Panc1 (cell line): ENCODE data around the gene PRKAG2. TPM values are rescaled to one million over a fixed set of nuclear protein-coding genes. Genes with fewer than 3 reads are reported as not detected.

Experiments used
- ATAC-seq: fragments of 200-7000 bp; cut with Tn5 transposase; 2 replicates; pipeline ENCODE4 v1.9.1; 2020; ENCODE audit warnings: mild to moderate bottlenecking, moderate library complexity
- BruUV-seq: library from RNA; stranded (reverse); fragments of 400-500 nt; replicated peaks from 2 replicates; lab custom pipeline; 2021; lab: Mats Ljungman, UMichigan
- CTCF ChIA-PET: fragments of 300-600 bp; sonication (Branson Sonifier 250); formaldehyde crosslinking; loops from one replicate; lab custom pipeline; 2022; ENCODE audit warnings: antibody characterized with exemption; lab: Charles Lee
- POLR2A ChIA-PET: fragments of 300-600 bp; sonication (Branson Sonifier 250); formaldehyde crosslinking; loops from one replicate; lab custom pipeline; 2022; ENCODE audit warnings: antibody characterized with exemption; lab: Charles Lee
- DNase-seq: peaks from one replicate; pipeline ENCODE4 v3.0.0-alpha.2; 2010; ENCODE audit warnings: low read depth, low spot score
- H3K27ac ChIP-seq: 2 replicates; pipeline ENCODE4 v1.5.1; 2011; ENCODE audit warnings: mild to moderate bottlenecking, low read length, inconsistent platforms
- H3K27me3 ChIP-seq: fragments of 200-500 bp; sonication (Bioruptor generic); 2 replicates; pipeline ENCODE4 v1.6.0; 2014; ENCODE audit warnings: low read length, inconsistent platforms; ENCODE audit not compliant: control insufficient read depth, insufficient read depth
- H3K36me3 ChIP-seq: fragments of 200-500 bp; sonication (Bioruptor generic); 2 replicates; pipeline ENCODE4 v1.5.1; 2014; ENCODE audit warnings: inconsistent platforms, mild to moderate bottlenecking, low read length, moderate library complexity; ENCODE audit not compliant: control insufficient read depth, insufficient read depth
- H3K4me1 ChIP-seq: 2 replicates; pipeline ENCODE4 v1.5.1; 2011; ENCODE audit warnings: inconsistent platforms, mild to moderate bottlenecking, low read length, moderate library complexity; ENCODE audit not compliant: control insufficient read depth, insufficient read depth
- H3K4me3 ChIP-seq, 2 experiments: 2 replicates each; pipeline ENCODE4 v1.5.1; 2011 to 2012; ENCODE audit warnings: low read depth in 2 of 2, low read length in 2 of 2, mild to moderate bottlenecking in 2 of 2, inconsistent platforms in 1 of 2, moderate library complexity in 1 of 2
- H3K9me3 ChIP-seq: fragments of 200-500 bp; sonication (Bioruptor generic); 2 replicates; pipeline ENCODE4 v1.5.1; 2014; ENCODE audit warnings: low read depth, mild to moderate bottlenecking, inconsistent platforms, low read length, moderate library complexity; ENCODE audit not compliant: control insufficient read depth, insufficient read depth
- CTCF ChIP-seq: fragments of 450-650 bp; IDR thresholded peaks from 2 replicates; pipeline ENCODE4 v1.5.1; 2017; ENCODE audit warnings: mild to moderate bottlenecking
- POLR2AphosphoS5 ChIP-seq: IDR thresholded peaks from 2 replicates; pipeline ENCODE4 v1.6.1; 2012; ENCODE audit warnings: mild to moderate bottlenecking, low read depth, low read length, moderate library complexity
- REST ChIP-seq, 2 experiments: IDR thresholded peaks; 2 replicates each; pipeline ENCODE4 v1.6.1; 2011 to 2012; ENCODE audit warnings: low read depth in 2 of 2, control low read depth in 1 of 2, low read length in 1 of 2, mild to moderate bottlenecking in 1 of 2, moderate library complexity in 1 of 2; ENCODE audit not compliant: insufficient read depth in 1 of 2
- SIN3A ChIP-seq: IDR thresholded peaks from 2 replicates; pipeline ENCODE4 v1.6.1; 2012; ENCODE audit warnings: low read depth, mild to moderate bottlenecking, low read length, moderate library complexity, borderline replicate concordance; ENCODE audit not compliant: insufficient read depth
- TCF7L2 ChIP-seq: IDR thresholded peaks from 2 replicates; pipeline ENCODE4 v1.6.1; 2011; ENCODE audit warnings: mild to moderate bottlenecking, low read depth, low read length, inconsistent platforms
- in situ Hi-C: cut with HindIII; loops from 2 replicates; pipeline ENCODE4 v1.10.0; 2016; ENCODE audit warnings: low sequenced_read_pairs, low pct_unique_long_range_greater_than_20kb
- intact Hi-C: fragments of 100-400 bp; cut with micrococcal nuclease; formaldehyde crosslinking; loops from one replicate; pipeline ENCODE4 v1.10.0; 2022; ENCODE audit not compliant: unreplicated experiment
- total RNA-seq: library from RNA; stranded (reverse); gene quantifications from one replicate; pipeline ENCODE4 v1.2.1, GENCODE V29; 2021; ENCODE audit not compliant: unreplicated experiment

PRKAG2 gene
- total RNA-seq, 1 experiment from 2014 or later = 71.6 TPM

- in situ Hi-C loops = no loop called here
- ChIA-PET CTCF (no interaction called here), POLR2A (no interaction called here)
- intact Hi-C loops = no loop called here
- ATAC-seq (no peak), DNase-seq (no peak)
- Histone ChIP-seq H3K4me1 (no peaks in the 10 kb centered on the region), H3K36me3 (peaks cover 42% of the 10 kb centered on the region), H3K9me3 (no peaks in the 10 kb centered on the region), H3K27ac (no peak overlapping the region), H3K27me3 (no peaks in the 10 kb centered on the region), H3K4me3 (no peak overlapping the region)
- no peak for TF ChIP-seq TCF7L2
- TF ChIP-seq CTCF = no peak
- TF ChIP-seq POLR2AphosphoS5 = no peak
- no peak for TF ChIP-seq SIN3A
- TF ChIP-seq REST (IDR thresholded peaks at IDR 0.05; ENCODE audit: insufficient read depth in 1 of 2, low read depth in 2 of 2, low read length in 1 of 2) = no peak
- no TSS peak for BruUV-seq
These were observed 316.7 kb downstream of the PRKAG2 start for GRCh38 chr7:151560243-151560642.

- Histone ChIP-seq H3K27ac (no peak overlapping the region), H3K4me3 (no peak overlapping the region), H3K36me3 (peaks cover 40% of the 10 kb centered on the region), H3K27me3 (no peaks in the 10 kb centered on the region), H3K9me3 (no peaks in the 10 kb centered on the region), H3K4me1 (no peaks in the 10 kb centered on the region)
- in situ Hi-C loops = no loop called here
- ChIA-PET CTCF (no interaction called here), POLR2A (no interaction called here)
- no peak for TF ChIP-seq SIN3A
- no peak for TF ChIP-seq POLR2AphosphoS5
- TF ChIP-seq TCF7L2 = no peak
- no peak for TF ChIP-seq REST (IDR thresholded peaks at IDR 0.05; ENCODE audit: insufficient read depth in 1 of 2, low read depth in 2 of 2, low read length in 1 of 2)
- TF ChIP-seq CTCF = no peak
- ATAC-seq (no peak), DNase-seq (no peak)
- intact Hi-C loops = no loop called here
- no TSS peak for BruUV-seq
These were observed 317.2 kb downstream of the PRKAG2 start for GRCh38 chr7:151559557-151560183.
